Measurements from ENCODE around the gene HNRNPA0.

Gene HNRNPA0

GRCh38 chr5:137753691-137754187 lies 424 bp downstream of the HNRNPA0 start:
- DNase-seq = no peak

- DNase-seq = no peak
Observed at GRCh38 chr5:137752905-137753690, 1.1 kb downstream of the HNRNPA0 start.

- DNase-seq = no peak
Observed at GRCh38 chr5:137751869-137752491, 2.2 kb downstream of the HNRNPA0 start.

- DNase-seq = no peak
Observed at GRCh38 chr5:137750436-137750835, 3.7 kb downstream of the HNRNPA0 start.

- DNase-seq = no peak
Observed at GRCh38 chr5:137747848-137748247, 6.3 kb downstream of the HNRNPA0 start.

GRCh38 chr5:137743031-137743640 lies 11.0 kb downstream of the HNRNPA0 start:
- DNase-seq = peak; percentile 31

GRCh38 chr5:137741718-137742117 lies 12.4 kb downstream of the HNRNPA0 start:
- peak; percentile 94 for DNase-seq

GRCh38 chr5:137739737-137740136 lies 14.4 kb downstream of the HNRNPA0 start:
- DNase-seq = no peak

- DNase-seq = no peak
Observed at GRCh38 chr5:137738947-137739346, 15.2 kb downstream of the HNRNPA0 start.

- no peak for DNase-seq
Observed at GRCh38 chr5:137737349-137738131, 16.6 kb downstream of the HNRNPA0 start.

- DNase-seq = no peak
Observed at GRCh38 chr5:137736496-137736895, 17.7 kb downstream of the HNRNPA0 start.

- peak; percentile 26 for DNase-seq
Observed at GRCh38 chr5:137735555-137736284, 18.4 kb downstream of the HNRNPA0 start, which contains the start of gene KLHL3. Gene KLHL3 (minus strand): TSS chr5:137736089. CDS start chr5:137735646, 443 bp downstream.

- DNase-seq = no peak
Observed at GRCh38 chr5:137734962-137735554, 19.1 kb downstream of the HNRNPA0 start.

- DNase-seq = peak; percentile 31
Observed at GRCh38 chr5:137734331-137734730, 19.8 kb downstream of the HNRNPA0 start.

- no peak for DNase-seq
Observed at GRCh38 chr5:137733922-137734321, 20.2 kb downstream of the HNRNPA0 start.

GRCh38 chr5:137733006-137733405 lies 21.2 kb downstream of the HNRNPA0 start:
- no peak for DNase-seq

- no peak for DNase-seq
Observed at GRCh38 chr5:137731176-137731575, 23.0 kb downstream of the HNRNPA0 start.

- DNase-seq = no peak
Observed at GRCh38 chr5:137730336-137730735, 23.8 kb downstream of the HNRNPA0 start.

- no peak for DNase-seq
Observed at GRCh38 chr5:137728048-137728447, 26.1 kb downstream of the HNRNPA0 start.

- no peak for DNase-seq
Observed at GRCh38 chr5:137727623-137728022, 26.5 kb downstream of the HNRNPA0 start.

- no peak for DNase-seq
Observed at GRCh38 chr5:137724251-137724650, 29.9 kb downstream of the HNRNPA0 start.

- DNase-seq = no peak
Observed at GRCh38 chr5:137718611-137719010, 35.6 kb downstream of the HNRNPA0 start.
